ENCODE data around the gene PAIP1. TPM values are rescaled to one million over a fixed set of nuclear protein-coding genes. Genes with fewer than 3 reads are reported as not detected.
"Not testable (repeated sequence)": the region's sequence is repeated elsewhere in the genome, so short reads cannot be mapped to it uniquely, and the experiment has no call there.

Gene PAIP1
- 151 and 177 TPM in 2 replicates for polyA plus RNA-seq (2014; cell fraction: cytosol; rRNA removed)
- 124 and 129 TPM in 2 replicates for polyA plus RNA-seq (2014; cell fraction: nucleus; rRNA removed)

GRCh38 chr5:43556857-43557542, at the start of gene PAIP1:
TSS of gene PAIP1 (minus strand) at chr5:43557077. CDS start at chr5:43556846, 231 bp downstream.
- peak; percentile 85 for DNase-seq (ENCODE audit: low spot score)

GRCh38 chr5:43606351-43606750, 49.5 kb upstream of the PAIP1 start:
- DNase-seq (ENCODE audit: low spot score), result no peak

- no peak for DNase-seq (ENCODE audit: low spot score)
Measured at GRCh38 chr5:43604699-43605098, 47.8 kb upstream of the PAIP1 start.

- DNase-seq (ENCODE audit: low spot score), result peak; percentile 64
Measured at GRCh38 chr5:43603344-43604217, 46.7 kb upstream of the PAIP1 start.

GRCh38 chr5:43602461-43603343, 45.8 kb upstream of the PAIP1 start, which contains the start of gene NNT:
TSS of gene NNT (plus strand) at chr5:43603180. CDS start at chr5:43609196, 6,016 bp downstream.
- DNase-seq (ENCODE audit: low spot score), result peak; percentile 82

GRCh38 chr5:43601454-43602260, 44.8 kb upstream of the PAIP1 start:
- no peak for DNase-seq (ENCODE audit: low spot score)

GRCh38 chr5:43598927-43599326, 42.0 kb upstream of the PAIP1 start:
- DNase-seq (ENCODE audit: low spot score), result not testable (repeated sequence)

- DNase-seq (ENCODE audit: low spot score), result no peak
Measured at GRCh38 chr5:43592363-43592762, 35.5 kb upstream of the PAIP1 start.

GRCh38 chr5:43590700-43591099, 33.8 kb upstream of the PAIP1 start:
- no peak for DNase-seq (ENCODE audit: low spot score)

- no peak for DNase-seq (ENCODE audit: low spot score)
Measured at GRCh38 chr5:43589310-43589709, 32.4 kb upstream of the PAIP1 start.

GRCh38 chr5:43588842-43589241, 32.0 kb upstream of the PAIP1 start:
- DNase-seq (ENCODE audit: low spot score), result no peak

GRCh38 chr5:43584166-43584699, 27.4 kb upstream of the PAIP1 start:
- DNase-seq (ENCODE audit: low spot score), result no peak

- no peak for DNase-seq (ENCODE audit: low spot score)
Measured at GRCh38 chr5:43583724-43584123, 26.8 kb upstream of the PAIP1 start.

- no peak for DNase-seq (ENCODE audit: low spot score)
Measured at GRCh38 chr5:43582082-43583005, 25.5 kb upstream of the PAIP1 start.

GRCh38 chr5:43581398-43581797, 24.5 kb upstream of the PAIP1 start:
- DNase-seq (ENCODE audit: low spot score), result no peak

- not testable (repeated sequence) for DNase-seq (ENCODE audit: low spot score)
Measured at GRCh38 chr5:43580402-43581210, 23.7 kb upstream of the PAIP1 start.

GRCh38 chr5:43573058-43573457, 16.2 kb upstream of the PAIP1 start:
- no peak for DNase-seq (ENCODE audit: low spot score)

- no peak for DNase-seq (ENCODE audit: low spot score)
Measured at GRCh38 chr5:43572357-43572756, 15.5 kb upstream of the PAIP1 start.

All from SK-N-DZ (cell line).